HCT116 (cell line): ENCODE data around the gene CASK. TPM values are rescaled to one million over a fixed set of nuclear protein-coding genes. Genes with fewer than 3 reads are reported as not detected.
A peak's percentile ranks its signal among the peaks of the same experiment; 100 is the strongest.

Source experiments
- ATAC-seq: fragments of 200-7000 bp; cut with Tn5 transposase; 2 replicates; pipeline ENCODE4 v1.9.1; 2020; ENCODE audit warnings: mild to moderate bottlenecking, moderate library complexity
- BruUV-seq: library from RNA; stranded (reverse); fragments of 400-500 nt; replicated peaks from 2 replicates; lab custom pipeline; 2021; lab: Mats Ljungman, UMichigan
- CTCF ChIA-PET: fragments of 300-600 bp; sonication (Branson Sonifier 250); formaldehyde crosslinking; loops from one replicate; lab custom pipeline; 2021; ENCODE audit warnings: antibody characterized with exemption; lab: Charles Lee
- POLR2A ChIA-PET: fragments of 300-600, 350-600 bp; sonication (Branson Sonifier 250); formaldehyde crosslinking; loops from one replicate; lab custom pipeline; 2021; ENCODE audit warnings: antibody characterized with exemption; lab: Charles Lee
- RAD21 ChIA-PET, 2 experiments: fragments of 300-600 bp; sonication (Branson Sonifier 250); formaldehyde crosslinking; loops; one replicate each; lab custom pipeline; 2023; ENCODE audit warnings: low total read pairs in 2 of 2; ENCODE audit not compliant: uncharacterized antibody in 2 of 2, unreplicated experiment in 2 of 2, low non-redundant PET in 1 of 2; lab: Charles Lee
- DNase-seq: peaks from one replicate; pipeline ENCODE4 v3.0.0-alpha.2; 2010; ENCODE audit warnings: low read depth, low spot score
- H2AFZ ChIP-seq: fragments of 200-600 bp; shearing (Covaris generic), sonication (generic); 2 replicates; pipeline ENCODE4 v1.6.1; 2017; ENCODE audit warnings: low read depth, mixed run types, mixed read lengths, antibody characterized with exemption, low read length; ENCODE audit not compliant: poor library complexity, severe bottlenecking
- H3K27ac ChIP-seq: 2 replicates; pipeline ENCODE4 v1.5.1; 2012; ENCODE audit warnings: low read depth, low read length
- H3K27me3 ChIP-seq: fragments of 200-600 bp; sonication (generic); 2 replicates; pipeline ENCODE4 v1.6.1; 2016; ENCODE audit warnings: mixed run types, low read length, mixed read lengths; ENCODE audit not compliant: insufficient read depth
- H3K36me3 ChIP-seq, 2 experiments: fragments of 200-500 bp in 1 of 2; fragments of 200-600 bp in 1 of 2; sonication (Bioruptor generic) in 1 of 2; sonication (generic) in 1 of 2; 2 replicates each; pipeline versions ENCODE4 v1.5.1 to v1.6.1; 2014 to 2016; ENCODE audit warnings: low read length in 2 of 2, inconsistent platforms in 1 of 2, mixed read lengths in 1 of 2, mixed run types in 1 of 2; ENCODE audit not compliant: insufficient read depth in 2 of 2, control insufficient read depth in 1 of 2
- H3K4me1 ChIP-seq, 2 experiments: fragments of 200-600 bp in 1 of 2; sonication (generic) in 1 of 2; 2 replicates each; pipeline versions ENCODE4 v1.5.1 to v1.6.1; 2012 to 2017; ENCODE audit warnings: low read length in 2 of 2, inconsistent platforms in 1 of 2, mild to moderate bottlenecking in 1 of 2, mixed read lengths in 1 of 2, mixed run types in 1 of 2, moderate library complexity in 1 of 2; ENCODE audit not compliant: insufficient read depth in 2 of 2, control insufficient read depth in 1 of 2
- H3K4me2 ChIP-seq: fragments of 200-600 bp; sonication (generic); 2 replicates; pipeline ENCODE4 v1.6.1; 2017; ENCODE audit warnings: mixed run types, low read length, mixed read lengths
- H3K4me3 ChIP-seq, 2 experiments: fragments of 200-600 bp in 1 of 2; sonication (generic) in 1 of 2; replicated peaks in 1 of 2; 2 replicates each; pipeline ENCODE4 v1.5.1; 2011 to 2016; ENCODE audit warnings: low read length in 2 of 2, control low read depth in 1 of 2, low read depth in 1 of 2, mild to moderate bottlenecking in 1 of 2, mixed read lengths in 1 of 2, mixed run types in 1 of 2
- H3K79me2 ChIP-seq: fragments of 200-600 bp; sonication (generic); 2 replicates; pipeline ENCODE4 v1.6.1; 2017; ENCODE audit warnings: mild to moderate bottlenecking, mixed run types, low read length, moderate library complexity, mixed read lengths; ENCODE audit not compliant: insufficient read depth
- H3K9ac ChIP-seq: fragments of 200-600 bp; sonication (generic); 2 replicates; pipeline ENCODE4 v1.6.1; 2016; ENCODE audit warnings: low read length, mixed read lengths
- H3K9me2 ChIP-seq: fragments of 200-600 bp; sonication (generic), shearing (Covaris generic); 2 replicates; pipeline ENCODE4 v1.6.1; 2017; ENCODE audit warnings: mixed run types, mild to moderate bottlenecking, moderate library complexity; ENCODE audit not compliant: insufficient read depth
- H3K9me3 ChIP-seq, 2 experiments: fragments of 200-500 bp in 1 of 2; fragments of 200-600 bp in 1 of 2; sonication (Bioruptor generic) in 1 of 2; sonication (generic) in 1 of 2; 2 replicates each; pipeline ENCODE4 v1.6.1; 2014 to 2017; ENCODE audit warnings: low read length in 2 of 2, mixed read lengths in 2 of 2, inconsistent platforms in 1 of 2, low read depth in 1 of 2, mild to moderate bottlenecking in 1 of 2, mixed run types in 1 of 2, moderate library complexity in 1 of 2; ENCODE audit not compliant: control insufficient read depth in 1 of 2, insufficient read depth in 1 of 2
- H4K20me1 ChIP-seq: fragments of 200-600 bp; sonication (generic), shearing (Covaris generic); 2 replicates; pipeline ENCODE4 v1.6.1; 2017; ENCODE audit warnings: mixed run types, mild to moderate bottlenecking, moderate library complexity; ENCODE audit not compliant: insufficient read depth
- ATF3 ChIP-seq: IDR thresholded peaks from 2 replicates; pipeline ENCODE4 v1.6.1; 2012
- CEBPB ChIP-seq: IDR thresholded peaks from 2 replicates; pipeline ENCODE4 v1.6.1; 2012; ENCODE audit warnings: low read depth
- CTCF ChIP-seq, 3 experiments: fragments of 200-600 bp in 1 of 3; sonication (generic) in 1 of 3; IDR thresholded peaks in 2 of 3; conservative IDR thresholded peaks in 1 of 3; 2 replicates each; pipeline ENCODE4 v1.5.1; 2012 to 2017; ENCODE audit warnings: low read depth in 2 of 3, low read length in 2 of 3, antibody characterized with exemption in 1 of 3, borderline replicate concordance in 1 of 3, control low read depth in 1 of 3, mild to moderate bottlenecking in 1 of 3, mixed read lengths in 1 of 3, mixed run types in 1 of 3, moderate library complexity in 1 of 3; ENCODE audit not compliant: insufficient read depth in 1 of 3
- FOSL1 ChIP-seq: IDR thresholded peaks from 2 replicates; pipeline ENCODE4 v1.6.1; 2012; ENCODE audit warnings: low read depth
- MAX ChIP-seq: IDR thresholded peaks from 2 replicates; pipeline ENCODE4 v1.6.1; 2012
- POLR2AphosphoS5 ChIP-seq: IDR thresholded peaks from 2 replicates; pipeline ENCODE4 v1.6.1; 2011; ENCODE audit warnings: mild to moderate bottlenecking, low read depth, low read length, moderate library complexity
- SP1 ChIP-seq: IDR thresholded peaks from 2 replicates; pipeline ENCODE4 v1.6.1; 2012; ENCODE audit warnings: low read depth
- TCF7L2 ChIP-seq: IDR thresholded peaks from 2 replicates; pipeline ENCODE4 v1.7.0; 2011; ENCODE audit warnings: borderline replicate concordance, inconsistent platforms; ENCODE audit not compliant: insufficient read depth, insufficient read length; ENCODE audit errors: extremely low read depth
- YY1 ChIP-seq: IDR thresholded peaks from 2 replicates; pipeline ENCODE4 v1.6.1; 2011; ENCODE audit warnings: low read length, low read depth, moderate library complexity, mild to moderate bottlenecking; ENCODE audit not compliant: insufficient replicate concordance; ENCODE audit errors: extremely low read depth
- ZBTB33 ChIP-seq: IDR thresholded peaks from 2 replicates; pipeline ENCODE4 v1.6.1; 2011; ENCODE audit warnings: mild to moderate bottlenecking, low read length, moderate library complexity; ENCODE audit not compliant: insufficient replicate concordance; ENCODE audit errors: extremely low read depth
- intact Hi-C: fragments of 100-400 bp; cut with micrococcal nuclease; formaldehyde crosslinking; loops from 2 replicates; pipeline ENCODE4 v1.10.0; 2022
- total RNA-seq: library from RNA; stranded (reverse); gene quantifications from one replicate; pipeline ENCODE4 v1.2.1, GENCODE V29; 2021; ENCODE audit not compliant: unreplicated experiment

The CASK gene
- total RNA-seq, 1 experiment from 2014 or later: 39.0 TPM

- DNase-seq: no peak
- Histone ChIP-seq H3K4me2 (no peak overlapping the region), H3K4me1 (no peaks in the 10 kb centered on the region), H4K20me1 (no peaks in the 10 kb centered on the region), H3K79me2 (no peaks in the 10 kb centered on the region), H3K9me3 (no peaks in the 10 kb centered on the region), H2AFZ (no peak overlapping the region), H3K27ac (no peak overlapping the region), H3K27me3 (no peaks in the 10 kb centered on the region), H3K4me3 (no peak overlapping the region), H3K9me2 (no peaks in the 10 kb centered on the region), H3K9ac (no peak overlapping the region), H3K36me3 (no peaks in the 10 kb centered on the region)
- TF ChIP-seq MAX: no peak
- TF ChIP-seq FOSL1: no peak
- BruUV-seq: no TSS peak
- ChIA-PET CTCF (no interaction called here), POLR2A (no interaction called here), RAD21 (no interaction called here)
- intact Hi-C loops: no loop called here
- no peak for ATAC-seq
Observed at GRCh38 chrX:41667631-41668030, 255.7 kb downstream of the CASK start.

GRCh38 chrX:41666251-41666650 lies 257.1 kb downstream of the CASK start:
- ATAC-seq: no peak
- BruUV-seq: no TSS peak

GRCh38 chrX:41665686-41666085 lies 257.7 kb downstream of the CASK start:
- no peak for ATAC-seq
- BruUV-seq: no TSS peak
- ChIA-PET CTCF (no interaction called here), RAD21 (no interaction called here), POLR2A (no interaction called here)
- H3K9me3 ChIP-seq: no peaks in the 10 kb centered on the region
- H3K79me2 ChIP-seq: no peaks in the 10 kb centered on the region
- H3K36me3 ChIP-seq: no peaks in the 10 kb centered on the region
- no peaks in the 10 kb centered on the region for H3K4me1 ChIP-seq
- H3K4me3 ChIP-seq: no peak overlapping the region
- no peak overlapping the region for H3K9ac ChIP-seq
- no peak overlapping the region for H3K4me2 ChIP-seq
- no peaks in the 10 kb centered on the region for H3K27me3 ChIP-seq
- no peak overlapping the region for H3K27ac ChIP-seq
- intact Hi-C loops: no loop called here
- no peak overlapping the region for H2AFZ ChIP-seq
- H3K9me2 ChIP-seq: no peaks in the 10 kb centered on the region
- no peak for DNase-seq
- H4K20me1 ChIP-seq: no peaks in the 10 kb centered on the region
- TF ChIP-seq ATF3: no peak
- no peak for TF ChIP-seq POLR2AphosphoS5
- TF ChIP-seq ZBTB33: no peak
- TF ChIP-seq CTCF (IDR thresholded peaks at IDR 0.05 in 2 of 3, conservative IDR thresholded peaks at IDR 0.05 in 1 of 3; ENCODE audit: borderline replicate concordance in 1 of 3, insufficient read depth in 1 of 3, low read depth in 2 of 3, low read length in 2 of 3): no peak
- no peak for TF ChIP-seq YY1
- TF ChIP-seq SP1: no peak

More at GRCh38 chrX:41666251-41666650, 257.1 kb downstream of the CASK start:
- no peak for DNase-seq
- ChIA-PET RAD21 (no interaction called here), POLR2A (no interaction called here), CTCF (no interaction called here)
- Histone ChIP-seq H3K27me3 (no peaks in the 10 kb centered on the region), H3K36me3 (no peaks in the 10 kb centered on the region), H3K4me1 (no peaks in the 10 kb centered on the region), H3K4me3 (no peak overlapping the region), H3K9me3 (no peaks in the 10 kb centered on the region), H3K9ac (no peak overlapping the region), H2AFZ (no peak overlapping the region), H3K4me2 (no peak overlapping the region), H4K20me1 (no peaks in the 10 kb centered on the region), H3K9me2 (no peaks in the 10 kb centered on the region), H3K27ac (no peak overlapping the region), H3K79me2 (no peaks in the 10 kb centered on the region)
- TF ChIP-seq TCF7L2: no peak
- TF ChIP-seq CEBPB: 0 out of 2 replicates have a peak, but pooled peaks have one; percentile 29
- intact Hi-C loops: no loop called here
